Right ventricle myocardium inferior (tissue), 1 donor: ENCODE measurements around the gene IGBP1. TPM values are rescaled to one million over a fixed set of nuclear protein-coding genes. Genes with fewer than 3 reads are reported as not detected.
"Not testable (repeated sequence)": the region's sequence is repeated elsewhere in the genome, so short reads cannot be mapped to it uniquely, and the experiment has no call there.

Source experiments
- ATAC-seq: fragments of 200-7000 bp; cut with Tn5 transposase; one replicate; pipeline ENCODE4 v1.9.1; 2020; ENCODE audit warnings: mild to moderate bottlenecking, moderate library complexity
- DNase-seq: peaks from one replicate; pipeline ENCODE4 v3.0.0; 2021; ENCODE audit errors: missing footprints
- intact Hi-C: fragments of 100-400 bp; cut with DNase I; formaldehyde crosslinking; loops from one replicate; pipeline ENCODE4 v1.11.0; 2022
- long read RNA-seq: library from polyadenylated mRNA; unstranded; transcript quantifications from one replicate; pipeline ENCODE4 v2.0.0, GENCODE V29; 2021
- total RNA-seq: library from RNA; stranded (reverse); fragmentation: NEBNext Ultra II Directional; extraction: Animal tissue kit (Norgen Biotek cat#: 25700); gene quantifications from one replicate; pipeline ENCODE4 v1.2.1, GENCODE V29; 2021
- donor health status: DM: no; HTN: yes; CAD: no; lungs with severe emphysema.

The IGBP1 gene
- total RNA-seq = 47.8 TPM
- long read RNA-seq, transcript IGBP1-201 (6 exons, 1,862 nt) = major isoform, 26 of 29 reads
- long read RNA-seq, partial matches to known transcripts = 2 of 29 reads
- long read RNA-seq, other reads (novel, unspliced or antisense) = 1 of 29 reads

- DNase-seq = peak; percentile 89
- intact Hi-C loops = no loop called here
- ATAC-seq = peak; percentile 95
Measured at GRCh38 chrX:70133303-70134115, at the start of gene IGBP1. IGBP1 (plus strand) TSS chrX:70133447; CDS start chrX:70133948, 501 bp downstream.

- DNase-seq (no peak), ATAC-seq (peak; percentile 46)
- intact Hi-C loops = no loop called here
Measured at GRCh38 chrX:70084592-70085240, 48.5 kb upstream of the IGBP1 start.

- DNase-seq = no peak
- intact Hi-C loops = no loop called here
- peak; percentile 65 for ATAC-seq
Measured at GRCh38 chrX:70087857-70088630, 45.2 kb upstream of the IGBP1 start.

GRCh38 chrX:70088751-70089150, 44.5 kb upstream of the IGBP1 start:
- ATAC-seq = no peak
- intact Hi-C loops = no loop called here
- DNase-seq = no peak

- no peak for ATAC-seq
- intact Hi-C loops = loop anchor here (5.0 kb wide), 1 partner anchor 662 kb away; no protein-coding TSS in a partner anchor
- no peak for DNase-seq
Measured at GRCh38 chrX:70089604-70090297, 43.5 kb upstream of the IGBP1 start.

- DNase-seq (no peak), ATAC-seq (no peak)
- intact Hi-C loops = loop anchor here (5.0 kb wide), 1 partner anchor 665 kb away; no protein-coding TSS in a partner anchor
Measured at GRCh38 chrX:70092247-70092646, 41.0 kb upstream of the IGBP1 start.

GRCh38 chrX:70096052-70096451, 37.2 kb upstream of the IGBP1 start:
- no peak for ATAC-seq
- no peak for DNase-seq
- intact Hi-C loops = loop anchor here (5.0 kb wide), 3 partner anchors 64 to 604 kb away; no protein-coding TSS in a partner anchor

GRCh38 chrX:70105229-70105628, 28.0 kb upstream of the IGBP1 start:
- intact Hi-C loops = no loop called here
- no peak for DNase-seq
- no peak for ATAC-seq

GRCh38 chrX:70111436-70112026, 21.7 kb upstream of the IGBP1 start:
- DNase-seq, intact Hi-C loops, ATAC-seq: not testable (repeated sequence)

GRCh38 chrX:70117738-70118137, 15.5 kb upstream of the IGBP1 start:
- no peak for ATAC-seq
- intact Hi-C loops = no loop called here

GRCh38 chrX:70123014-70123413, 10.2 kb upstream of the IGBP1 start:
- ATAC-seq, intact Hi-C loops: not testable (repeated sequence)
- DNase-seq = peak; percentile 23

More at GRCh38 chrX:70117738-70118137, 15.5 kb upstream of the IGBP1 start:
- no peak for DNase-seq

GRCh38 chrX:70124678-70125077, 8.6 kb upstream of the IGBP1 start:
- intact Hi-C loops = no loop called here
- ATAC-seq (no peak), DNase-seq (no peak)

- intact Hi-C loops = no loop called here
- DNase-seq = peak; percentile 37
- no peak for ATAC-seq
Measured at GRCh38 chrX:70128071-70128470, 5.2 kb upstream of the IGBP1 start.

GRCh38 chrX:70129816-70130215, 3.4 kb upstream of the IGBP1 start:
- intact Hi-C loops = no loop called here
- ATAC-seq (no peak), DNase-seq (no peak)

- no peak for ATAC-seq
- DNase-seq = no peak
- intact Hi-C loops = no loop called here
Measured at GRCh38 chrX:70132224-70132623, 1.0 kb upstream of the IGBP1 start.

- DNase-seq = no peak
- ATAC-seq = no peak
- intact Hi-C loops = no loop called here
Measured at GRCh38 chrX:70132877-70133302, 357 bp upstream of the IGBP1 start.

- ATAC-seq (no peak), DNase-seq (no peak)
- intact Hi-C loops = no loop called here
Measured at GRCh38 chrX:70134116-70134477, 850 bp downstream of the IGBP1 start.

GRCh38 chrX:70138622-70139021, 5.4 kb downstream of the IGBP1 start:
- intact Hi-C loops = no loop called here
- no peak for ATAC-seq

More at GRCh38 chrX:70138622-70139021, 5.4 kb downstream of the IGBP1 start:
- DNase-seq = no peak
